Keratinocyte (primary cell): ENCODE measurements around the gene TNS3. TPM values are rescaled to one million over a fixed set of nuclear protein-coding genes. Genes with fewer than 3 reads are reported as not detected.

Source experiments
- DNase-seq: peaks from one replicate; pipeline ENCODE4 v3.0.0-alpha.2; 2011; ENCODE audit warnings: low read depth, missing footprints, low spot score
- FAIRE-seq: peaks from 2 replicates; lab custom pipeline; 2011; peaks lifted over from hg19 to GRCh38; lab: Jason Lieb, UNC
- H2AFZ ChIP-seq: 2 replicates; pipeline ENCODE4 v1.6.0; 2012; ENCODE audit warnings: low read length, control low read depth, inconsistent platforms; ENCODE audit not compliant: control insufficient read depth
- H3K27ac ChIP-seq: 2 replicates; pipeline ENCODE4 v1.5.1; 2011; ENCODE audit warnings: low read length; ENCODE audit not compliant: control insufficient read depth, insufficient read depth
- H3K27me3 ChIP-seq: 3 replicates; pipeline ENCODE4 v1.6.0; 2011; ENCODE audit warnings: low read length; ENCODE audit not compliant: control insufficient read depth, insufficient read depth; ENCODE audit errors: extremely low read depth
- H3K36me3 ChIP-seq, 2 experiments: 2 replicates in 1 of 2; 3 replicates in 1 of 2; pipeline ENCODE4 v1.5.1; 2011; ENCODE audit warnings: low read length in 2 of 2, mild to moderate bottlenecking in 1 of 2; ENCODE audit not compliant: control insufficient read depth in 2 of 2, insufficient read depth in 2 of 2; ENCODE audit errors: extremely low read depth in 1 of 2
- H3K4me1 ChIP-seq: 3 replicates; pipeline ENCODE4 v1.5.1; 2011; ENCODE audit warnings: low read length; ENCODE audit not compliant: control insufficient read depth, insufficient read depth; ENCODE audit errors: extremely low read depth
- H3K4me2 ChIP-seq: 3 replicates; pipeline ENCODE4 v1.6.0; 2011; ENCODE audit warnings: low read depth, low read length; ENCODE audit not compliant: control insufficient read depth, insufficient read depth; ENCODE audit errors: extremely low read depth
- H3K4me3 ChIP-seq, 3 experiments: fragments of 200-600 bp in 1 of 3; sonication (generic) in 1 of 3; 2 replicates in 2 of 3; 3 replicates in 1 of 3; pipeline ENCODE4 v1.5.1; 2011 to 2016; ENCODE audit warnings: low read length in 3 of 3, mild to moderate bottlenecking in 3 of 3, control low read depth in 2 of 3, inconsistent platforms in 1 of 3, low read depth in 1 of 3, mixed read lengths in 1 of 3, mixed run types in 1 of 3, moderate library complexity in 1 of 3; ENCODE audit not compliant: control insufficient read depth in 2 of 3, insufficient read depth in 2 of 3; ENCODE audit errors: extremely low read depth in 1 of 3
- H3K79me2 ChIP-seq: 2 replicates; pipeline ENCODE4 v1.6.0; 2012; ENCODE audit warnings: low read length; ENCODE audit not compliant: control insufficient read depth, insufficient read depth
- H3K9ac ChIP-seq: 3 replicates; pipeline ENCODE4 v1.6.0; 2011; ENCODE audit warnings: low read length; ENCODE audit not compliant: control insufficient read depth, insufficient read depth; ENCODE audit errors: extremely low read depth
- H3K9me1 ChIP-seq: 3 replicates; pipeline ENCODE4 v1.6.0; 2011; ENCODE audit warnings: low read length; ENCODE audit not compliant: control insufficient read depth, insufficient read depth; ENCODE audit errors: extremely low read depth
- H3K9me3 ChIP-seq: 2 replicates; pipeline ENCODE4 v1.5.1; 2012; ENCODE audit warnings: low read depth, low read length; ENCODE audit not compliant: control insufficient read depth
- H4K20me1 ChIP-seq: 3 replicates; pipeline ENCODE4 v1.6.0; 2011; ENCODE audit warnings: low read length; ENCODE audit not compliant: control insufficient read depth, insufficient read depth; ENCODE audit errors: extremely low read depth
- CTCF ChIP-seq, 3 experiments: IDR thresholded peaks in 1 of 3; conservative IDR thresholded peaks in 1 of 3; optimal IDR thresholded peaks in 1 of 3; 2 replicates in 2 of 3; 3 replicates in 1 of 3; pipeline versions ENCODE3 to v1.5.1; 2011; ENCODE audit warnings: low read length in 3 of 3, mild to moderate bottlenecking in 3 of 3, moderate library complexity in 2 of 3, control low read depth in 1 of 3, inconsistent platforms in 1 of 3; ENCODE audit not compliant: insufficient read depth in 2 of 3; ENCODE audit errors: extremely low read depth in 1 of 3
- EZH2 ChIP-seq: IDR thresholded peaks from one replicate; pipeline ENCODE4 v1.6.1; 2012; ENCODE audit warnings: inconsistent platforms, mild to moderate bottlenecking, low read length, moderate library complexity
- dilution Hi-C: fragments of 300-500 bp; cut with MboI; formaldehyde crosslinking; loops from one replicate; pipeline ENCODE4 v1.7.0; 2020; ENCODE audit warnings: low sequenced_read_pairs; ENCODE audit not compliant: extremely low pct_ligation_motif_present
- polyA plus RNA-seq, 5 experiments: library from polyadenylated mRNA; depleted of rRNA in 3 of 5; stranded (reverse) in 3 of 5; stranded (forward) in 1 of 5; unstranded in 1 of 5; fragments of >200 nt; gene quantifications; 1 replicate in 1 of 5; 2 replicates in 3 of 5; 3 replicates in 1 of 5; pipeline versions ENCODE4 v1.2.1 to v1.2.3, GENCODE V29; 2011 to 2012; ENCODE audit warnings: missing spikeins in 2 of 5, low read depth in 1 of 5, low replicate concordance in 1 of 5

The TNS3 gene
- polyA plus RNA-seq, 1 donor (not counting 4 experiments of a cell fraction or from before 2014, with no cell fraction given), result 3.9 TPM

- no peaks in the 10 kb centered on the region for H3K36me3 ChIP-seq
- H3K27me3 ChIP-seq, result no peaks in the 10 kb centered on the region
- H3K79me2 ChIP-seq, result no peaks in the 10 kb centered on the region
- dilution Hi-C loops, result loop anchor here (25.0 kb wide), 1 partner anchor 104 kb away; no protein-coding TSS in a partner anchor
- no peak overlapping the region for H3K4me3 ChIP-seq
- peak overlapping the region; percentile 63 for H3K4me2 ChIP-seq
- no peaks in the 10 kb centered on the region for H3K9me1 ChIP-seq
- H2AFZ ChIP-seq, result no peak overlapping the region
- H3K27ac ChIP-seq, result no peak overlapping the region
- no peak for TF ChIP-seq EZH2
- no peak for TF ChIP-seq CTCF (optimal IDR thresholded peaks at IDR 0.05 in 1 of 3, IDR thresholded peaks at IDR 0.05 in 1 of 3, conservative IDR thresholded peaks at IDR 0.05 in 1 of 3; ENCODE audit: extremely low read depth in 1 of 3, insufficient read depth in 2 of 3, low read length in 3 of 3)
- FAIRE-seq (peak; percentile 73), DNase-seq (peak; percentile 17)
- no peaks in the 10 kb centered on the region for H3K9me3 ChIP-seq
- no peak overlapping the region for H3K9ac ChIP-seq
- H3K4me1 ChIP-seq, result peaks cover 16% of the 10 kb centered on the region
- no peaks in the 10 kb centered on the region for H4K20me1 ChIP-seq
These were observed 148.4 kb downstream of the TNS3 start for GRCh38 chr7:47433564-47433895.

DNA sequence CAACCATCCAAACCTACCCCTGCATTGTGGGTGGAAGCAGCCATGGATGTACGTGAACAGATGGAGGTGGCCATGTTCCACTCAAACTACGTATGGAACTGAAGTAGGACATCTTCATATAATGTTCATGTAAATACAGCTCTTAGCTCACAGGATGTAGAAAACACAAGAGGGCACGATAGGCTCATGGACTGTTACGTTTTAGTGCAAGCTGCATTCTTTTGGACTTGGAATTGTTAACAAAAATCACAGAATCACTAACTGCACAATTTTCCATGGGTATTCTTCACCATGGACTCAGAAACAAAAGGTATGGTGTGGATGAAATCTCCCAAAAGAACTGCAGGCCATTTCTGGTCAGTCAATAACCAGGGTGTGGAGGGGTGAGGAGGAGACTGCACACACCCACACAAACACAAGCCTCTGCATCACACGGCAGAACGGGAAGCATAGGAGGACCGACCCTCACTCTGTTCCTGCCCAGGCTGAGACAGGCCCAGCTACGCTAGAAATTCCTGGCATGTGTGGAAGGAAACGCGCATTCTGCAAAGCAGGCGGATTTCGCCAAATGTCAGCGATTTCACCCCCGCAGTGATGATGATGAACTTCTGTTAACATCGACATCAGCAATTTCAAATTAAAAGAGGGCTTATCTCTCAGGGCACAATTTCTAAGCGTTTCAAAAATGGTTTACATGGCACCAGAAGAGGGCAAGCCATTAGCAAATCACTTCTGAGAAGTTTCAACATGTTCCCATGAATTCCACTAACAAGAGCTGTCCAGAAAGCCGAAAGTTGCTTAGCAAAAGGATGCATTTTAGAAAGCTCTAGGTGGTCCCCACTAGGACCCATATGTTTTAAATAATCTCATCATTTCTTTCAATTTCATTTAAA lies 149.0 kb downstream of the TNS3 start:
- no peaks in the 10 kb centered on the region for H4K20me1 ChIP-seq
- H3K4me2 ChIP-seq, result peak overlapping the region; percentile 63
- H3K36me3 ChIP-seq, result no peaks in the 10 kb centered on the region
- H3K4me3 ChIP-seq, result no peak overlapping the region
- dilution Hi-C loops, result loop anchor here (25.0 kb wide), 1 partner anchor 104 kb away; no protein-coding TSS in a partner anchor
- FAIRE-seq (peak; percentile 60), DNase-seq (no peak)
- H3K79me2 ChIP-seq, result no peaks in the 10 kb centered on the region
- no peak overlapping the region for H3K9ac ChIP-seq
- H3K9me1 ChIP-seq, result no peaks in the 10 kb centered on the region
- H2AFZ ChIP-seq, result peak overlapping the region; percentile 67
- H3K27ac ChIP-seq, result no peak overlapping the region
- TF ChIP-seq CTCF (optimal IDR thresholded peaks at IDR 0.05 in 1 of 3, IDR thresholded peaks at IDR 0.05 in 1 of 3, conservative IDR thresholded peaks at IDR 0.05 in 1 of 3; ENCODE audit: extremely low read depth in 1 of 3, insufficient read depth in 2 of 3, low read length in 3 of 3) (no peak), EZH2 (no peak)
- H3K9me3 ChIP-seq, result no peaks in the 10 kb centered on the region
- no peaks in the 10 kb centered on the region for H3K27me3 ChIP-seq
- peaks cover 16% of the 10 kb centered on the region for H3K4me1 ChIP-seq
